ENCODE data around the gene ZNF426.

The ZNF426 gene

DNA sequence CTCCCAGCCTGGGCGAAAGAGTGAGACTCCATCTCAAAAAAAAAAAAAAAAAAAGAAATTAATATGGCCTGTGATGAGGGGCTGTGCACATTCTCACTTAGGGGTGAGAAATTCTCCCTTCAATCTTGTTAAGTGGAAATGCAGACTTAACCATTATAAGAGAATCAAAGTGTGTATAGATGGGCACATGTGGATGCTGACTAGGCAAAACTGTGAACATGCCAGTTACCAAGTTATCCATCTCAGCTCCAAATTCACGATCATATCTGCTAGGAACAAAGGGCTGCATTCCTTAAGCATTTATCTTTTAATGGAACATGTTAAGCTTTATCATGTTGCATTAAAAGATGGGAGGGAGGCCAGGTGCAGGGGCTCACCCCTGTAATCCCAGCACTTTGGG lies 44.3 kb downstream of the ZNF426 start:
- no peak for DNase-seq

DNA sequence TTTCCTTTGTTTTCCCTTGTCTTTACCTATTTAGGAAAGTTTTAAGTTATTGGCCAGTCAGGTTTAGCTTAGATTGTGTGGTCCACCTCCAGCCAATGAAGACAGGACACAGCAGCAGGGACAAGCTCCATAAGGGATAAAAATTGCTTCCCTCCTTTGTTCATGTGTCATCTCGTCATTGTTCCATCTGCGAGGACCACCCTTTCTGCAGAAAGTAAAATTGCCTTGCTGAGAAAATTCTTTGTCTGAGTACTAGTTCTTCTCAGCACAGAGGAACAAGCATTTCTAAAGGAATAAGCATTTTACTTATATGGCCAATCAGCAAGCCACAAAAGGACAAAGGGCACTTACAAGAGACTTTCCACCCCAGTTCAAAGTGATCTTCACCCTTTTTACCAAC lies 51.4 kb downstream of the ZNF426 start:
- DNase-seq, result no peak

DNA sequence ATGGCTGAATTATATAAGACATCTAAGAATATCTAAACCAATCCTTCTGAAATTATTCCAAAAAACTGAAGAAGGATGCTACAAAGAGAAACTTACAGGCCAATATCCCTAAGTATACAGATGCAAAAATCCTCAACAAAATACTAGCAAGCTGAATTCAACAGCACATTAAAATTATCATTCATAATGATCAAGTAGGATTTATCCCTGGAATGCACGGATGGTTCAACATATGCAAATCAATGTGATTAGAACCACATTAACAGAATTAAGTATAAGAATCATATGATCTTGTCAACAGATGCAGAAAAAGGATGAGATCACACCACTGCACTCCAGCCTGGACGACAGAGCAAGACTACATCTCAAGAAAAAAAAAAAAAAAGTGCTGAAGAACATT lies 53.3 kb downstream of the ZNF426 start:
- DNase-seq, result no peak

DNA sequence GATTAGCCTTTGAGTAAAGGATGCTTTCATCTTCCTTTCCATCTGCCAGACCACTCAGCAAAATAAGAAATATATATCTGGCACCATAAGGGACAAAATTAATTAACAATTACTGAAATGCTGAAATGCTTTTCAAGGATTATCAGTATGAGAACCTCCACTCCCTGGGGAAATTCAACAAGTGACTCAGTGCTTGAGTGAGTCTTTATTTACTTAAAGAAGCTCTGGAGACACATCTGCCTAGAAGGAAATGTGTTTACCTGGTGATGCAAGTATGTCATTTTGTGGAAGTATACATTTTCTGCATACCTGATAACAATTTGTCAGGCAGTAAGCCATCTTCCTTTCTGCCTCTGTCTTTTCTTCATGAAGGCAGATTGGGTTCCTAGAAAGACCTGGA lies 63.5 kb downstream of the ZNF426 start:
- no peak for DNase-seq
